ENCODE measurements around the gene NME2.

The NME2 gene

DNA sequence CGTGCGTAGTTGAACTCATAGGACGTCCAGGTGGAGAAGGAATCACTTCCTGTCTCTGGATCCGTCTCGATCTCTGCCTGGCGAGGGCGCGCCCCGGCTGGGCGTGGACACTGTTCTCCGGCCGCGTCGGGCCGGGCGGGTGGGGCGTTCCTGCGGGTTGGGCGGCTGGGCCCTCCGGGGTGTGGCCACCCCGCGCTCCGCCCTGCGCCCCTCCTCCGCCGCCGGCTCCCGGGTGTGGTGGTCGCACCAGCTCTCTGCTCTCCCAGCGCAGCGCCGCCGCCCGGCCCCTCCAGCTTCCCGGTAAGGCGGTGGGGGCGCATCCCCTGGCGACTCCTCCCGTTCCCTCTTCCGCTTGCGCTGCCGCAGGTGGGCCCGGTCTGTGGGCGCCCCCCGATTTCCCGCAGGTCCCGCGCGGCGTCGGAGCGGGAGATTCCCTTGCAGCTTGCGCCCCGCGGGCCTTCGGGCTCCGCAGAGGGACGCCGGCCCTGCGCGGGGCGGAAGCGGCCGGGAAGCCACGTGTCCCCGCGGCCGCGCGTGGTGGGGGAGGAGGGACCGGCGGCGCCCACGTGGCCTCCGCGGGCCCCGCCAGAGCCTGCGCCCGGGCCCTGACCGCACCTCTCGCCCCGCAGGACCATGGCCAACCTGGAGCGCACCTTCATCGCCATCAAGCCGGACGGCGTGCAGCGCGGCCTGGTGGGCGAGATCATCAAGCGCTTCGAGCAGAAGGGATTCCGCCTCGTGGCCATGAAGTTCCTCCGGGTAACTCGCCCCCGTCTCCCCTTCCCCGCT is at the start of gene NME2:
TSS of gene NME2 (plus strand) at position 214 of the 789 bp plus-strand sequence. CDS start at position 634, 420 bp downstream.
- TF ChIP-seq GATA3 (IDR thresholded peaks at IDR 0.05; ENCODE audit: low read depth, low read length) (no peak), GATA2 (IDR thresholded peaks at IDR 0.05; ENCODE audit: low read depth, low read length) (no peak)

DNA sequence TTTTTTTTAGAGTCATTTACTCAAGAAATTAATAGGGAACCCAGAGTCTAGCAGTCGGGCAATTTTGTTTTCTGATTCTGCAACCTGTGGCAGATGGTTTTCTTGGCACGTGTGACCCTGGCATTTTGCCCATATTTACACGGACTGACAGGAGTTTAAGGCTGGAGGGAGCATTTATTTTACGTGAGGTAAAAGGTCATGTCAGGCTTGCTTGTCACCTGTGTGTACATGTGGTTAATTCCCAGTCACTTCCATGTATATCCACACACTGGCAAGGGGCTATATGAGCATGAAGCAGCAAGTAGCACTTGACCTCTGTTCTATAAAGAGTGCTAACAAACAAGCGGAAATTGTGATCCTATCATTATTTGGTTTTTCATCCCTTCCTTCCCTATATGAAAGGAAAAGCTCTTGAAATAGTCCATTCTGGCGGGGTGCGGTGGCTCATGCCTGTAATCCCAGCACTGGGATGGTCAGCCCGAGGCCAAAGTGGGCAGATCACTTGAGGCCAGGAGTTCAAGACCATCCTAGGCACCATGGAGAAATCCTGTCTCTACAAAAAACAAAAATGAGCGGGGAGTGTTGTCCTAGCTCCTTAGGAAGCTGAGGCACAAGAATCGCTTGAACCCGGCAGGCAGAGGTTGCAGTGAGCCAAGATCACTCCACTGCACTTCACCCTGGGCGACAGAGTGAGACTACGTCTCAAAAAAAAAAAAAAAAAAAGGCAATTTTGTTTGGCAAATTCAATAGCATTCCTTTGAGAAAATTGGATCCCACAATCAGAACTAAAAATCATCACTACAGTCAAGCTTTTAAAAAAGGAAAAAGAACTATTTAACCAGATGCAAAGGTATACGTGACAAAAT is 47.6 kb upstream of the NME2 start:
- TF ChIP-seq GATA3 (IDR thresholded peaks at IDR 0.05; ENCODE audit: low read depth, low read length), result no peak
- TF ChIP-seq GATA2 (IDR thresholded peaks at IDR 0.05; ENCODE audit: low read depth, low read length), result no peak

DNA sequence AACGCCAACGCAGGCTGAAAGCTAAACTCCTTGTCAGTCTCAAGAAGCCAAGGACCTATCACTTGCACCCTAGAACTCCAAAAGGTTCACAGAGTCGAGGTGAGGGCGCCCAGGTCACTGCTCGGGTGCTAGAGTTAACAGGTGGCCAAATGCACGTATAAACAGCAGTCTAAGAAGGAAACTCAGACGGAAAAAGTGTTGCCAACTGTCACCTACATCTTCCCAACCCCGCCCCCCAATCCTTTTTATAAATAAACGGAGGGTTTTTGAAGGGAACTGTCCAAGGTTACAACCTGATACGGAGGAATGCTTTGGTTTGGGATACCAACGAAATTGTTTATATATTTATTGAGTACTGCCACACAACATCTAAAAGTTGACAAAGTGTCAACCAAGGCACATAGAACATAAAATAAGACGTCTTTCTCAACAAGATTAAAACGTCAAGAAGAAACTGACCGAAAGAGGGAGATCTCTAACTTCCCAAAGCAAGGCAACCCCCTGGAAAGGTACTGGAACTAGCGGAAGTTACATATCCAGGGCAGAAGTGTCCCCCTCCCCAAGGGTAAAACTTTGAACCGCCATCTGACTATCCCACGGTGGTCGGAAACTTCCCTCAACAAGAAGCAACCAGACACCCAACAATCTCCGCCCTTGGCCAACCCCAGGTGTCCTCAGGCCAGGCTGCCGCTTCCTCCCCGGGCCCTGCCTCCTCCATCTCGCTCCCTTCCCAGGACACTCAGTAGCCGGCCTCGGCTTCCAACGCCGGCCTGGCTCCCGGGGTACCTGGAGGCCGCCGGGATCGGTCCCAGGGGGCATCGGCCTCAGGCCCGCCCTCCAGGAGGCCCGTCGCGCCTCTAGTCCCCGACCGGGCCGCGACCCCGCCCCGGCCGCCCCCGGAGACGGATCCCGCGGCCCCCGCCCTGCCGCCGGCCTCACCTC is 46.5 kb upstream of the NME2 start:
- TF ChIP-seq GATA2 (IDR thresholded peaks at IDR 0.05; ENCODE audit: low read depth, low read length), result no peak
- TF ChIP-seq GATA3 (IDR thresholded peaks at IDR 0.05; ENCODE audit: low read depth, low read length), result no peak

DNA sequence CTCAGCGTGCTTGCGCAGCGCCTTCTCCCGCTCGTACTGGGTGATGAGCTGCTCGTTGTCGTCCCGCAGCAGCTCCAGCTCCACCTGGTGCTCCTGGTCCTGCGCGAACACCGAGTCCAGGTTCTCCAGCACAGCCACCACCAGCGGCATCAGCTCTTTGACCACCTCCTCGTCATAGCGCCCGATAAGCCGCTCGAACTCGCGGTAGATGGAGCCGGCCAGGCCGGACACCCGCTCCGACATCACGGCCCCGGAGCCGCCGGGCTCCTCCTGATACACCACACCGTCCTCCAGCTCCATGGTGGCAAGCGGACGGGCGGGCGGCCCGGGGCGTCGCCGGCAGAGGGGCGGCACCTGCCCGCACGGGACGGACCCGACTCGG is 45.9 kb upstream of the NME2 start:
- TF ChIP-seq GATA3 (IDR thresholded peaks at IDR 0.05; ENCODE audit: low read depth, low read length) (no peak), GATA2 (IDR thresholded peaks at IDR 0.05; ENCODE audit: low read depth, low read length) (no peak)

DNA sequence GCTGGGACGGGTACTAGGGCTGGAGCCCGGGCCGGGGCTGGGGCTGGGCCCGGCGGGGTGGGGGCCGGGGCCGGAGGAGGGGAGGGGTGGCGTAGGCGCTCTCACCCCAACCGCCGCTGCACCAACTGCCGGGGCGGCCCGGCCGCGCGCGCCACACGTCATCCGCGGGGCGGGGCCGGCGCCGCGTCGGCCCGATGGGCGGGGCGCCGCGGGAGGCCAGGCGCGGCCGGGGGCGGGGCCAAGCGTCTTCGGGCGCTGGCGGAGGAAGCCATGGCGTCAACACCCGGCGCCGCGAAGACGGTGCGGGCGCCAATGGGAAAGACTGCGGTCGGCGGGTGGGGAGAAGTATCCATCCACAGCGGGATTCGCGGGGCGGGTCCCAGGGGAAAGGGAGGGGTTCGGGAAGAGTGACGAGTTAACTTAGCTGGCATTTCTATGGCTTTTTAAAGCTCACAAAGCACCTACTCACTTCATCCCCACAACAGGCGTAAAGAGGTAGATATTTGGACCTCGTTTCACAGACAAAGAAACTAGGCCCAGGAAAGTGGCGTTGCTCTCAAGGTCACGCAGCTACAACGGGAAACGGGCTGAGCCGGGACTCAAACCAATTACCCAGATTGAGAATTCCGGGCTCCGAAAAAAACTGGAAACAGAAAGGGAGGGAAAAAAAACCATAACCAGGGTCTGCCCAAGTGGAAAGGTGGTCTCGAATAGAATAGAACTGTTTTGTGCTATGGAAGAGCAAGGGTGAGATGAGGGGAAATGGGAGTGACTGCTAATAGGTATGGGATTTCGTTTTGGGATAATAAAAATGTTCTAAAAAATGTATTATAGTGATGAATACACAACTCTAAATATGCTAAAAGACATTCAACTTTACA is 45.2 kb upstream of the NME2 start, which contains the start of gene SPAG9:
TSS of gene SPAG9 (minus strand) at position 130 of the 881 bp plus-strand sequence. CDS start 212 bp downstream, outside the sequence.
- TF ChIP-seq GATA3 (IDR thresholded peaks at IDR 0.05; ENCODE audit: low read depth, low read length) (no peak), GATA2 (IDR thresholded peaks at IDR 0.05; ENCODE audit: low read depth, low read length) (0 out of 2 replicates have a peak, but pooled peaks have one; percentile 0)

DNA sequence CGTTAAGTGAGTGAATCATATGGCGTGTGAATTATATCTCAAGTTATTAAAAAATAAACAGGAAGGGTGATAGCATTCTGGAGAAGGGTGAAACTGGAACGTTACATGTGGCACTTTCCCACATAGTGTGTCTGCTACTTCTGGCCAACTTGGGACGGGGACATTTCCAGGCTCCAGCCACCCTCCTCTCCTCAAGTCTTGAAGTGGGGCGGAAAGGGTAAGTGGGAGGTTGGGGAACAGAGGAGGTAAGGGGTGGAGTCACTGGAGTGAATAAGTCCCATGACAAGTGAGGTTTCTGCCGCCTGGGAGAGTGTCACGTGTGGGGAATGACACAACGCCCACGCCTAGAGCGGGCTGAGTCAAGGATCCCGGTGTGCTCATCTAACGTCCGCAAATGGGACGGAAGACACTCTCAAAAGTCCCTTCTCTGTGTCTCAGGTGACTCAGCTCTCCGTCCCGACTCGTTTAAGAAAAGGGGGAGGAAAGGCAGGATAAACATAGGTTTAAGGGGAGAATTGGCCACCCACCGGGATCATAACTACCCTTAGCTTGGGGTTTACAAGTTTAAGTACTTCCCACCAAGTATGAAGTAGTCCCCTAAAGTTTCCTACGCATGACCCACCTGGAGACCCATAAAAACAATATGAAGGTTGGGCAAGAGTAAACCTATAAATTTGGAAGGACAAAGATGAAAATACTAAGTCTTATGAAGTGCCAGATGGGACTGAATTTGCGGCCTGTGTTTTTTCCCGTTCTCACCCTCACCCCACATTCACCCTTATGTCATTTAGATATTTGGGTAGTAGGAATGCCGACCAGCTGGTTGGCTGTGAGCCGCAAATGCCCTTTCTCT is 44.4 kb upstream of the NME2 start:
- no peak for TF ChIP-seq GATA2 (IDR thresholded peaks at IDR 0.05; ENCODE audit: low read depth, low read length)
- TF ChIP-seq GATA3 (IDR thresholded peaks at IDR 0.05; ENCODE audit: low read depth, low read length), result no peak

DNA sequence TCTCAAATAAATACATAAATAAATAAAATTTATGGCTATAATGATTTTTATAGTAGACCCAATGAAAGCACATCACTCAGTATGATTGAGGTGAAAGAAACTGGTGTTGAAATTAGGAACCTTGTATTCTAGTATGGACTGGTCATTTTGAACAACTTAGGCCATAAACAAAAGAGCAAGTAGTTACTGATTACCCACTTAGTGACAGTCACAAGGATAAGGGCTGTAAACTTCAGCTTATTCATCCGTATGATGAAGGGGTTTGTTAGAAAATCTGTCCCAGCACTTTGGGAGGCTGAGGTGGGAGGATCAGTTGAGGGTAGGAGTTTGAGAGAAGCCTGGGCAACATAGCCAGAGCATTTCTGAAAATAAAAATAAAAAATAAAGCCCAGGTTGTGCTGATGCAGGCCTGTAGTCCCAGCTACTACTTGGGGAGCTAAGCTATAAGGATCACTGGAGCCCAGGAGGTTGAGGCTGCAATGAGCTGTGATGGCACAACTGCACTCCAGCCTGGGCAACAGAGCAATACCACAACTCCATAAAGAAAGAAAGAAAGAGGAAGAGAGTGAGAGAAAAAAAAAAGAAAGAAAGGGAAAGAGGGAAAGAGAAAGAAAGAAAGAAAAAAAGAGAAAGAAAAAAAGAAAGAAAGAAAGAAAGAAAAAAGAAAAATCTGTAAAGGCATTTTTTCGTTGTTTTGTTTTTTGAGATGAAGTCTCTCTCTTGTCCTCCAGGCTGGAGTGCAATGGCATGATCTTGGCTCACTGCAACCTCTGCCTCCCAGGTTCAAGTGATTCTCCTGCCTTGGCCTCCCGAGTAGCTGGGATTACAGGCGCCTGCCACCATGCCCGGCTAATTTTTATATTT is 41.3 kb upstream of the NME2 start:
- TF ChIP-seq GATA2 (IDR thresholded peaks at IDR 0.05; ENCODE audit: low read depth, low read length), result no peak
- TF ChIP-seq GATA3 (IDR thresholded peaks at IDR 0.05; ENCODE audit: low read depth, low read length), result no peak

DNA sequence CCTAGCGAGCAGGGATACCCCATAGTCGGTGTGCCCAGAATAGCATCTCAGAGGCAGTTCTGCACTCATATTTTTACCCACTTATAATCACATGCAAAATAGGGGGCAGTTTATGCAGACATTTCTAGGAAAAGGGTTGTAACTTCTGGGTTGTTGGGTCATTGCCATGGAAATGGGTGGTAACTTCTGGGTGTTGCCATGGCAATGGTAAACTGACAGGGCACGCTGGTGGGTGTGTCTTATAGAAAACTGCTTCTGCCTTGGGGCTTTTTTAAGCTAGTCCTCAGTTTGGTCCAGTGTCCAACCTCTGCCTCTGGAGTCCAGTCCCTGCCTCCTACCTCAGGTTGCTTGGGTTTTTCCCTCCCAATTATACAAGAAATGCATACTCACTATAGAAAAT is 38.1 kb upstream of the NME2 start:
- no peak for TF ChIP-seq GATA3 (IDR thresholded peaks at IDR 0.05; ENCODE audit: low read depth, low read length)
- TF ChIP-seq GATA2 (IDR thresholded peaks at IDR 0.05; ENCODE audit: low read depth, low read length), result no peak

DNA sequence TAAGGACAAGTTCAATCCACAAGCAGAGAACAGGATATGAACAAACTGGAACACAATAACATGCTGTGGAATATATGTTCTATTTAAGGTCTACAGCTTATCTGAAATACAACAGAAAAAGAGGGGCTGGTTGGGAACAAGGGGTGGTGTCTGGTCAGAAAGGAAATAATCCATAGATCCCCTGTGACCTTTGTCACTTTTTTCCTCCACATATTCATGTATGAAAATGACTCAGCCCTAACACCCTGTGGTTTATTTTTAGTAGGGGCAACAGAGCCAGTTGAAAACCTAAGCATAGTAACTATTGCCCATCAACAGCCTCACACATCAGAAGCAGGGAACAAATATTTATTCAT is 33.3 kb upstream of the NME2 start:
- TF ChIP-seq GATA2 (IDR thresholded peaks at IDR 0.05; ENCODE audit: low read depth, low read length) (no peak), GATA3 (IDR thresholded peaks at IDR 0.05; ENCODE audit: low read depth, low read length) (no peak)

DNA sequence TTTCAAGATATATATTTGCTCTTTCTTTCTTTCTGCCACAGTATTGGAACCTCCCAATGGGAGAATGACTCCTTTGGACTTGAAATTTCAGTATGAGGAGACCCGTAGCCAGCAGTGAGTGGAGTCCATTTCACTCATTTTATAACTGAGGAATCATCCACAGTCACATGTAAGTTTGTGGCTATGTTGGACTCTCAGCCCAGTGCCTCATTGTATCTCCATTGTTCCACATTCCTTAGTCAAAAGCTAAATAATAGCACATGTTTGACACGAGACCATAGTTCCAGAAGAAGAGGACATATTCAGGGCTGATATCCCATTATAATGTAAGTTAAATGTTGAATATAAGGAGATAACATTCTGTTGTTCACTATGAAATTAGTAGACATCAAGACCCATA is 32.8 kb upstream of the NME2 start:
- TF ChIP-seq GATA2 (IDR thresholded peaks at IDR 0.05; ENCODE audit: low read depth, low read length) (no peak), GATA3 (IDR thresholded peaks at IDR 0.05; ENCODE audit: low read depth, low read length) (no peak)

DNA sequence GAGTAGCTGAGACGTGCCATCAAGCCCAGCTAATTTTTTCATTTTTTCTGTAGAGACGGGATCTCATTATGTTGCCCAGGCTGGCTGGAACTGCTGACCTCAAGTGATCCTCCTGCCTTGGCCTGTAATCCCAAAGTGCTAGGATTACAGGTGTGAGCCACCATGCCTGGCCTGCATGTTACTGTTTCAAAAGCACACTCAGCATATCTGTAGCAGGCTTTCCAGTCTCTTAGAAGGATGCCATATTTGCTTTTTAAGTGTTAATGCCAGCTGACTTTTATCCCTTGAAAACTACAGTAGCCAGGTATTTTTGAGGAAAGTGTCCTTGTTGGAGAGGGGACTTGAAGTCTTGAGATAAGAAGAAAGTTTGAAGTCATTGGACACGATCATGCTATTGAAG is 30.3 kb upstream of the NME2 start:
- TF ChIP-seq GATA3 (IDR thresholded peaks at IDR 0.05; ENCODE audit: low read depth, low read length) (no peak), GATA2 (IDR thresholded peaks at IDR 0.05; ENCODE audit: low read depth, low read length) (no peak)

All from SH-SY5Y (cell line).